ENCODE data around the gene LAYN.

The LAYN gene

DNA sequence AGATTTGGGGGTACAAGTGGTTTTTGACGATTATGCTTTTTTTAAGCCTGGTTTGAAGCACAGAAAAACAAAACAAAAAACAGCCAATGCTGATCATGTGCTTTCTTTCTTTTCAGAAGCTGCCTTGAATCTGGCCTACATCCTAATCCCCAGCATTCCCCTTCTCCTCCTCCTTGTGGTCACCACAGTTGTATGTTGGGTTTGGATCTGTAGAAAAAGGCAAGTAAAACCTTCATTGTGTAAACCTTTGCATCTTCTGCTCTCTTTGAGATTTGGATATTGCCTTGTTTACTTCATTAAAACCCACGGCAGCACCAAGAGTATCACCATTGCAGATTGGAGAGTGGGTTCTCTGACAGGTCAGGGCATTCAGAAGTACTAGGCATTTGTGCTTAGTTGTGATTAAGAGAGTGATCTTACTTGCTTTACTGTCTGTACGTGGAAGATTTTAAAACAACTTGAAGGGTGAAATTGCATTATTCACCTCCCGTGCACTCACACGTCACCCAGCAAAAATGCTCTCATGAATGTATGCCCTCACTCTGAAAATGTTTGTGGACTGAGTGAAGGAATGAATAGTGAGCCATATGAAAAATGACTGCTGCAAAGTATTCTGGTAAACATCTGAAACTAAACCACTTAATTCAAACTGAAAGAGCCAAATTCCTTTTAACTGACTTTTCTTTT, 17.0 kb downstream of the LAYN start:
- TF ChIP-seq JUND (IDR thresholded peaks at IDR 0.05; ENCODE audit: low read depth), result no peak
- DNase-seq (ENCODE audit: low read depth in 1 of 2, low spot score in 1 of 2), result no peak
- in situ Hi-C loops (cut with HindIII; ENCODE audit: low pct_unique_long_range_greater_than_20kb, low sequenced_read_pairs), result no loop called here

DNA sequence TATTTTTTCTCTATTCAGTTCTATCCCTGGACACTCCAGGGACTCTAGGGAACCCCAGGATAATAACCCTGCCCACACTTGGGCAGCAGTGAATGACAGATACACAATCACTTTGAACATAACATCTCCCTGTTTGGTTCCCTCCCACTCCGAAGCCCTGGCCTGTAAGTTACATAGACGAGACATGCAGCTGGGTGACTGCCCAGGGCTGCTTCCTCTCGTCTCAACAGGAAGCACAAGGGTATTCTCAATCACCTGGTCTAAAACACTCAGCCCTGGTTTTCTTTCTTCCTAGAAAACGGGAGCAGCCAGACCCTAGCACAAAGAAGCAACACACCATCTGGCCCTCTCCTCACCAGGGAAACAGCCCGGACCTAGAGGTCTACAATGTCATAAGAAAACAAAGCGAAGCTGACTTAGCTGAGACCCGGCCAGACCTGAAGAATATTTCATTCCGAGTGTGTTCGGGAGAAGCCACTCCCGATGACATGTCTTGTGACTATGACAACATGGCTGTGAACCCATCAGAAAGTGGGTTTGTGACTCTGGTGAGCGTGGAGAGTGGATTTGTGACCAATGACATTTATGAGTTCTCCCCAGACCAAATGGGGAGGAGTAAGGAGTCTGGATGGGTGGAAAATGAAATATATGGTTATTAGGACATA, 19.4 kb downstream of the LAYN start:
- no peak for TF ChIP-seq JUND (IDR thresholded peaks at IDR 0.05; ENCODE audit: low read depth)
- no peak for DNase-seq (ENCODE audit: low read depth in 1 of 2, low spot score in 1 of 2)
- in situ Hi-C loops (cut with HindIII; ENCODE audit: low pct_unique_long_range_greater_than_20kb, low sequenced_read_pairs), result no loop called here

DNA sequence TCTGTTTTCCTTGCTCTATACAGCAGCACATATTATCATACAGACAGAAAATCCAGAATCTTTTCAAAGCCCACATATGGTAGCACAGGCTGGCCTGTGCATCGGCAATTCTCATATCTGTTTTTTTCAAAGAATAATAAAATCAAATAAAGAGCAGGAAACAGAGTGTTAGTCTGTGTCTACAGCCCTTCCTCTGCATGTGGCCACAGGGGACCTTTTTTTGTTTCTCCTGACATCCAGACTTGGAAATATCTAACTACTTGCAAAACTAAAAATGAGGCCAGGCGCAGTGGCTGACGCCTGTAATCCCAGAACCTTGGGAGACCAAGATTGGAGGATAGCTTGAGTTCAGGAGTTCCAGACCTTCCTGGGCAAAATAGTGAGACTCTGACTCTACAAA, 20.3 kb downstream of the LAYN start:
- in situ Hi-C loops (cut with HindIII; ENCODE audit: low pct_unique_long_range_greater_than_20kb, low sequenced_read_pairs), result no loop called here
- no peak for TF ChIP-seq JUND (IDR thresholded peaks at IDR 0.05; ENCODE audit: low read depth)
- DNase-seq (ENCODE audit: low read depth in 1 of 2, low spot score in 1 of 2), result no peak

GRCh38 chr11:111561306-111561705, 20.8 kb downstream of the LAYN start:
- TF ChIP-seq JUND (IDR thresholded peaks at IDR 0.05; ENCODE audit: low read depth), result no peak
- in situ Hi-C loops (cut with HindIII; ENCODE audit: low pct_unique_long_range_greater_than_20kb, low sequenced_read_pairs), result no loop called here
- DNase-seq (ENCODE audit: low read depth in 1 of 2, low spot score in 1 of 2), result no peak

DNA sequence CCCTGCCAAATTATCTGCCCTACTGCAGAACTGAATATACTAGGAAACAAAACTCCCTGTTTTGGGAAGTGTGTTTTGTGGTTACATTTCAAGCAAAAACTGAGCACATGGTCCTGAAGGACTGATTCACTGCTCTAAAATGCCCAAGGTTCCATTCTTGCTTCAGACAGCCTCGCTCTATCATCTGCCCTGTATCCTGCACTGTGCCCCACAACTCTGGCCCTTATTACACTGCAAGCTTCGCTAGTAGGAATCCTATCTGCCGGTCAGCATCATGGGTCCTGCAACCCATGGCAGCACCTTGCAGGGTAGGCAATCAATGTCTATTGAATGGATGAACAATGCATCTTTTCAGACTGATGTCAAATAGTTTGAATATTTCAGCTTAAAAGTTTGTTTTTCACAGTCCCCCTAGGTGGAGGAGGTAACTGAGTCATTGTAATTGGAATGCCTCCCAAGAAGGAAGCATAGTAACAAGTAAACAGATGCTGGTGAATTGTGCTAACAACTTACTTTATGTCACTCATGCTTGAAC, 21.3 kb downstream of the LAYN start:
- no peak for DNase-seq (ENCODE audit: low read depth in 1 of 2, low spot score in 1 of 2)

DNA sequence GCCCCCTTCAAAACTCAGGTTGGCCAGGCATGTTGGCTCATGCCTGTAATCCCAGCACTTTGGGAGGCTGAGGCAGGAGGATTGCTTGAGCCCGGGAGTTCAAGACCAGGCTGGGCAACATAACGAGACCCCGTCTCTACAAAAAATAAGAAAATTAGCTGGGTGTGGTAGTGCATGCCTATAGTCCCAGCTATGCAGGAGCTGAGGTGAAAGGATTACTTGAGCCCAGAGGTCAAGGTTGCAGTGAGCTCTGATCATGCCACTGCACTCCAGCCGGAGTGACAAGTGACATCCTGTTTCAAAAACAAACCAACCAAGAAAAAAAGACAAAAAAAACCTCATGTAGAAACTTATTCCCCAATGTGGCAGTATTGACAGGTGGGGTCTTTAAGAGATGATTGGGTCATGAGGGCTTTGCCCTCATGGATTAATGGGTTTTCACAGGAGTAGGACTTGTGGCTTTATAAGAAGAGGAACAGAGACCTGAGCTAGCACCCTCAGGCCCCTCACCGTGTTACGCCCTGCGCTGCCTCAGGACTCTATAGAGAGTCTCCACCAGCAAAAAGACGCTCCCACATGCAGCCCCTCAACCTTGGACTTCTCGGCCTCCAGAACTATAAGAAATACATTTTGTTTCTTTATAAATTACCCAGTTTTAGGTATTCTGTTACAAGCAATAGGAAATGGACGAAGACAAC, 22.3 kb downstream of the LAYN start:
- in situ Hi-C loops (cut with HindIII; ENCODE audit: low pct_unique_long_range_greater_than_20kb, low sequenced_read_pairs), result no loop called here
- no peak for DNase-seq (ENCODE audit: low read depth in 1 of 2, low spot score in 1 of 2)
- TF ChIP-seq JUND (IDR thresholded peaks at IDR 0.05; ENCODE audit: low read depth), result no peak

More for the DNA sequence above, 21.3 kb downstream of the LAYN start:
- in situ Hi-C loops (cut with HindIII; ENCODE audit: low pct_unique_long_range_greater_than_20kb, low sequenced_read_pairs), result no loop called here
- TF ChIP-seq JUND (IDR thresholded peaks at IDR 0.05; ENCODE audit: low read depth), result no peak

DNA sequence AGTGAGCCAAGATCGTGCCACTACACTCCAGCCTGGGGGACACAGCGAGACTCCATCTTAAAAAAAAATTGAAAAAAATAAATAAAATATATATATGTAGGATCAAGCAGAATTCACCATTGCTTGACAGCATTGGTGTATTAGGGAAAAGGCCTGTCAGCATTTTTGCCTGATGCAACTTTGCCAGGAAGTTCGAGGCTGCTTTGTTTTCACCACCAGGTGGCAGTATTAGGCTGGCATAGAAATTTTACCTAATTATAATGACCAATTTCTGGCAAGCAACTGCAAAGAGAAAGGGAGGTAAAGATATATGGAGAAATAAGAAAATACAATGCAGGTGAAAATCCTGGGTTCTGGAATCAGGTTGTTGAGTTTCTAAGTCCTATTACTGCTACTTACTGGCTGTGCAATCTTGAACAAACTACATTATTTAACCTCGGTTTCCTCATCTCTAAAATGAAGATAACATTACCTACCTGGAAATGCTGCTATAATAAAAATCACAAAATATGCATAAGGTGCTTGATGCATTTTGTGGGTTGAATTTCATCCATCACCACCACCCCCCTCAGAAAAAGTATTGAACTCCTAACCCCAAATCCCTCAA, 24.7 kb downstream of the LAYN start:
- in situ Hi-C loops (cut with HindIII; ENCODE audit: low pct_unique_long_range_greater_than_20kb, low sequenced_read_pairs), result no loop called here
- no peak for TF ChIP-seq JUND (IDR thresholded peaks at IDR 0.05; ENCODE audit: low read depth)
- peak; percentile 55 to 81 for DNase-seq (ENCODE audit: low read depth in 1 of 2, low spot score in 1 of 2)

- in situ Hi-C loops (cut with HindIII; ENCODE audit: low pct_unique_long_range_greater_than_20kb, low sequenced_read_pairs), result no loop called here
- TF ChIP-seq JUND (IDR thresholded peaks at IDR 0.05; ENCODE audit: low read depth), result no peak
- DNase-seq (ENCODE audit: low read depth in 1 of 2, low spot score in 1 of 2), result no peak
These were observed 25.8 kb downstream of the LAYN start for GRCh38 chr11:111566324-111566723.

DNA sequence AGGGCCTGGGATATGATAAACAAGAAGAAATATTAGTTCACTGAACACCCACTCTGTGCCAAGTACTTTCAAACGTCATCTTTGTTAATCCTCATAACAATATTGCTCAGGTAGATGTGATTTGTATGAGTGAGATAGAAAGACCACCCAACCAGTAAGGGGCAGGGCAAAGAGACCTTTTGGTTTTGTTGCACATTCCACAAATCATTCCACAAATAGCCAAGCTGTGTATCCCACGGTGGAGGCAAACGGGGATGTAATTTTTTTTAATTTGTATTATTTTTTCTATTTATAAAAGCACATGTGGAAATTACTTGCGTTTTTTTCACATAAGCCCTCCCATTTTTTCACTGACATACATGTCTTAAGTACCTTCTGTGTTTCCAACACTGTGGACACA, 29.0 kb downstream of the LAYN start:
- DNase-seq (ENCODE audit: low read depth in 1 of 2, low spot score in 1 of 2), result no peak
- in situ Hi-C loops (cut with HindIII; ENCODE audit: low pct_unique_long_range_greater_than_20kb, low sequenced_read_pairs), result no loop called here
- TF ChIP-seq JUND (IDR thresholded peaks at IDR 0.05; ENCODE audit: low read depth), result no peak

GRCh38 chr11:111570796-111571195, 30.3 kb downstream of the LAYN start:
- in situ Hi-C loops (cut with HindIII; ENCODE audit: low pct_unique_long_range_greater_than_20kb, low sequenced_read_pairs), result no loop called here

GRCh38 chr11:111571829-111572501, 31.4 kb downstream of the LAYN start:
- in situ Hi-C loops (cut with HindIII; ENCODE audit: low pct_unique_long_range_greater_than_20kb, low sequenced_read_pairs), result no loop called here
- TF ChIP-seq JUND (IDR thresholded peaks at IDR 0.05; ENCODE audit: low read depth), result no peak

More at GRCh38 chr11:111570796-111571195, 30.3 kb downstream of the LAYN start:
- DNase-seq (ENCODE audit: low read depth in 1 of 2, low spot score in 1 of 2), result no peak
- no peak for TF ChIP-seq JUND (IDR thresholded peaks at IDR 0.05; ENCODE audit: low read depth)

GRCh38 chr11:111572581-111572980, 32.1 kb downstream of the LAYN start:
- no peak for DNase-seq (ENCODE audit: low read depth in 1 of 2, low spot score in 1 of 2)
- in situ Hi-C loops (cut with HindIII; ENCODE audit: low pct_unique_long_range_greater_than_20kb, low sequenced_read_pairs), result no loop called here
- TF ChIP-seq JUND (IDR thresholded peaks at IDR 0.05; ENCODE audit: low read depth), result no peak

More at GRCh38 chr11:111571829-111572501, 31.4 kb downstream of the LAYN start:
- no peak for DNase-seq (ENCODE audit: low read depth in 1 of 2, low spot score in 1 of 2)

All from T47D (cell line).